Chondrocyte (in vitro differentiated cells): ENCODE data around the gene KCND3. TPM values are rescaled to one million over a fixed set of nuclear protein-coding genes. Genes with fewer than 3 reads are reported as not detected.
A peak's percentile ranks its signal among the peaks of the same experiment; 100 is the strongest.

Experiments used
- DNase-seq: peaks from one replicate; pipeline ENCODE4 v3.0.0; 2021; ENCODE audit warnings: mixed read lengths, low spot score
- H3K27ac Mint-ChIP-seq: one replicate; pipeline ENCODE4 v1.8.0; 2021; ENCODE audit warnings: mild to moderate bottlenecking, moderate library complexity, mixed read lengths; ENCODE audit not compliant: unreplicated experiment
- H3K27me3 Mint-ChIP-seq: 2 replicates; pipeline ENCODE4 v1.8.0; 2021; ENCODE audit warnings: low read depth, mixed read lengths
- H3K36me3 Mint-ChIP-seq: 2 replicates; pipeline ENCODE4 v1.8.0; 2021; ENCODE audit warnings: low read depth, mixed read lengths
- H3K4me1 Mint-ChIP-seq: 2 replicates; pipeline ENCODE4 v1.8.0; 2021; ENCODE audit warnings: low read depth, mild to moderate bottlenecking, mixed read lengths
- H3K4me3 Mint-ChIP-seq: one replicate; pipeline ENCODE4 v1.8.0; 2021; ENCODE audit warnings: mild to moderate bottlenecking, moderate library complexity, mixed read lengths; ENCODE audit not compliant: unreplicated experiment
- H3K9me3 Mint-ChIP-seq: 2 replicates; pipeline ENCODE4 v1.8.0; 2021; ENCODE audit warnings: low read depth, mixed read lengths
- total RNA-seq: library from RNA; stranded (reverse); gene quantifications from 3 replicates; pipeline ENCODE4 v1.2.1, GENCODE V29; 2021
- TF ChIP-seq, protein P1 (sequence below): fragments of 200-600 bp; sonication (generic); IDR thresholded peaks from 2 replicates; pipeline ENCODE4 v1.5.0; 2021; ENCODE audit warnings: antibody characterized with exemption, mild to moderate bottlenecking, moderate library complexity

Gene KCND3
- total RNA-seq, 1 donor from 2014 or later, result 0.99 TPM

DNA sequence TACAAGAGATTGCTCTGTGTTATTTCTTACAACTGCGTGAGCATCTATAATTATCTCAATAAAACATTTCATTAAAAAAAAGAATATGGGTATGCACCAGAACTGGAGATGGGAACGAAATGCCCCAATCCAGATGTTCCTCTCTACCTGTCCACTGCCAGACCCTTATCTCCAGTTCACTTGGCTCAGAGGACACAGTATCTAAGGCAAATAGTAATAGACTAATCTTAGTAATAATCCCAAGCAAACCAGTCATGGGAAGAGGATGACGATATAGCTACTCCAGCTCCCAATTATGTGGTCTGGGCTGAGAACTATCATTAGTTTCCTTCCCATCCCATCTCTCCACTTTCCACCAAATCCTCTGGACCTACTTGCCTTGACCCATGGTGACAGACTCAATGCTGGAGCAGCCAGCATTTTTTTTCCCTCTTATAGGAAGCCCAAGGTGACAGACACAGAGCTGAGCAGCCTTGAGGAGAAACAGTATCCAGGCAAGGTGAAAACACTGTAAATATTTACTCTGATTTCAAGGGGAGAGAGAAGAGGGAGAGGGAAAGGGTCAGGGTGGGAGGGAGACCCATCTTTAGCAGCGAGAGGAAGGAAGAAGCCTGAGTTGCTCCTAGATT, 205.1 kb downstream of the KCND3 start:
- no peak for DNase-seq
- no peak overlapping the region for H3K27ac Mint-ChIP-seq
- no peaks in the 10 kb centered on the region for H3K9me3 Mint-ChIP-seq
- H3K27me3 Mint-ChIP-seq, result peaks cover 2% of the 10 kb centered on the region
- no peaks in the 10 kb centered on the region for H3K36me3 Mint-ChIP-seq
- TF ChIP-seq, protein P1, sequence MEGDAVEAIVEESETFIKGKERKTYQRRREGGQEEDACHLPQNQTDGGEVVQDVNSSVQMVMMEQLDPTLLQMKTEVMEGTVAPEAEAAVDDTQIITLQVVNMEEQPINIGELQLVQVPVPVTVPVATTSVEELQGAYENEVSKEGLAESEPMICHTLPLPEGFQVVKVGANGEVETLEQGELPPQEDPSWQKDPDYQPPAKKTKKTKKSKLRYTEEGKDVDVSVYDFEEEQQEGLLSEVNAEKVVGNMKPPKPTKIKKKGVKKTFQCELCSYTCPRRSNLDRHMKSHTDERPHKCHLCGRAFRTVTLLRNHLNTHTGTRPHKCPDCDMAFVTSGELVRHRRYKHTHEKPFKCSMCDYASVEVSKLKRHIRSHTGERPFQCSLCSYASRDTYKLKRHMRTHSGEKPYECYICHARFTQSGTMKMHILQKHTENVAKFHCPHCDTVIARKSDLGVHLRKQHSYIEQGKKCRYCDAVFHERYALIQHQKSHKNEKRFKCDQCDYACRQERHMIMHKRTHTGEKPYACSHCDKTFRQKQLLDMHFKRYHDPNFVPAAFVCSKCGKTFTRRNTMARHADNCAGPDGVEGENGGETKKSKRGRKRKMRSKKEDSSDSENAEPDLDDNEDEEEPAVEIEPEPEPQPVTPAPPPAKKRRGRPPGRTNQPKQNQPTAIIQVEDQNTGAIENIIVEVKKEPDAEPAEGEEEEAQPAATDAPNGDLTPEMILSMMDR, result no peak
- H3K4me3 Mint-ChIP-seq, result no peak overlapping the region
- H3K4me1 Mint-ChIP-seq, result peaks cover 2% of the 10 kb centered on the region

DNA sequence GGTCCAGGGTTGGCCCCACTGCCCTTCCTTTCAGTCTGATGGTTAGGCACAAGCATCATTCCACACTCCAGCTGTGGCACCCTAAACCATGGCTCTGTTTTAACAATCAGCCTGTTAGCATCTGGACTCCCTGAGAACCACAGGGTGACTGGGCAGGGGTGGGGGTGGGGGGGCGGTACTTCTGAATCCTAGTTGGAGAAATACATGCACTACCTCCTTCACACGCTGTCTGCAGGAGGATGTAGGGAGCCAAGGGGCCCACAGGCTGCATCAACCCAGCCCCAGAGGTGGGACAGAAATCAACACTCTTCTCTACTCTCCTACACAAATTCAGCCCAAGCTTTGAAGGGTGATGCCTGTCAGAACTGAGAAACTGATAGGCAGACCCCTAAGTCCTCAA, 209.9 kb downstream of the KCND3 start:
- no peak overlapping the region for H3K4me3 Mint-ChIP-seq
- peaks cover 4% of the 10 kb centered on the region for H3K9me3 Mint-ChIP-seq
- peaks cover 35% of the 10 kb centered on the region for H3K4me1 Mint-ChIP-seq
- TF ChIP-seq, protein P1, result no peak
- no peak overlapping the region for H3K27ac Mint-ChIP-seq
- DNase-seq, result no peak
- H3K27me3 Mint-ChIP-seq, result no peaks in the 10 kb centered on the region
- no peaks in the 10 kb centered on the region for H3K36me3 Mint-ChIP-seq

DNA sequence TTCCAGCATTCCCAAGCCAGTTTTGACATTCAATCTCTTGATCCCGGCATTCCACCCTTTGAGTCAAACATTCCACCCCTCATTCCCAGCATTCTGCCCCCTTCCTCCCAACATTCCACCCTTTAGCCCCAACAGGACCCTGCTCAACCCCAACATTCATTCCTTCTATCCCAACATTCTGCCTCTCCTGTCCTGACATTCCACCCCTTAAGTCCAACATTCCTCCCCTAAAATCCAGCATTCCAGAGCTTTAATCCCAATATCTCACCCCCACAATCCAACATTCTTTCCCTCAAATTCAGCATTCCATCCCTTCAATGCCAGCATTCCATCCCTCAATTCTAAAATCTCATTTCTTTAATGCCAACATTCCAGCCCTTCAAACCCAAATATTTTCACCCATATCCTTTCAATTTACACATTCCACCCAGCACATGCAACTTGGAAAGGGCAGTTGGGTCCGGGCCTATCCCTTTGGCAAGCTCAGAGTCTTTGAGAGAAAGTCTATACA, 210.9 kb downstream of the KCND3 start:
- peak overlapping the region; percentile 38 for H3K27ac Mint-ChIP-seq
- peaks cover 35% of the 10 kb centered on the region for H3K4me1 Mint-ChIP-seq
- H3K9me3 Mint-ChIP-seq, result peaks cover 4% of the 10 kb centered on the region
- no peaks in the 10 kb centered on the region for H3K36me3 Mint-ChIP-seq
- TF ChIP-seq, protein P1, result no peak
- no peaks in the 10 kb centered on the region for H3K27me3 Mint-ChIP-seq
- H3K4me3 Mint-ChIP-seq, result peak overlapping the region; percentile 0
- no peak for DNase-seq

DNA sequence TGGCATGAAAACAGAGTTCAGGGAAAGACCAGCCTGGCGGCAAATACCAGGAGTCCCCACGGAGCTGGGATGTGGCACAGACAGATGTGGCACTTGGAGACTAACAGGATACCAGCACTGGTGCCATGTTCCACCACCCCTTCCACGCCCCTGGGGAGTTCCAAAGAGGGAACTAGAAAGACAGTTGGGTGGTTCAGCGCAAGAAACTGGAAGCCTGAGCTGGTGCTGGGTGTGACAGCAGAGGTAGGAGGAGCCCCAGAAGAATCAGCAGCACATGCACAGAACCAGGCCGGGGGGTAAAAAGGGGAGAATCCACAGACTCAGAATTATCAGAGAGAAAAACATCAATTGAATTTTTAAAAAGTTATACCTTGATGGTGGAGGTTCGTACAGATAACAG, 211.4 kb downstream of the KCND3 start:
- peaks cover 35% of the 10 kb centered on the region for H3K4me1 Mint-ChIP-seq
- DNase-seq, result no peak
- peaks cover 4% of the 10 kb centered on the region for H3K9me3 Mint-ChIP-seq
- H3K36me3 Mint-ChIP-seq, result no peaks in the 10 kb centered on the region
- no peaks in the 10 kb centered on the region for H3K27me3 Mint-ChIP-seq
- TF ChIP-seq, protein P1, result no peak
- no peak overlapping the region for H3K4me3 Mint-ChIP-seq
- H3K27ac Mint-ChIP-seq, result no peak overlapping the region

DNA sequence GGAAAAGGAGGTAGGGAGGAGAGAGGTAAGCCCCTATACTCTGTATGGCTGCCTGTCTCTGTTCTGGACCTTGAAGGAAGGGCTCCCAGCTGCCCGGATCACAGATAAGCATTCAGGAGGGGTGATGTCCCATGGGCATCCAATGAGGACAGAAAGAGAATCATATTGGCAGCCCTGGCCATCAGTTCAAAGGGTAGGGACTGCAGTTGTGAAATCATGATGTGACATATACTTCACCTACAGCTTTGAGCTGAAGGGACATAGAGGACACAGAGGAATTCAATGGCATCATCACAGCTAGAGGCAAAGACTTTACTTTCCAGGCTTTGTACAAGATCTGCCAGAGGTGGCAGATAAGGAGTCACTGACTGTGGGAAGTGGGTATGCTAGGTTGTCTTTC, 212.2 kb downstream of the KCND3 start:
- peaks cover 4% of the 10 kb centered on the region for H3K9me3 Mint-ChIP-seq
- no peaks in the 10 kb centered on the region for H3K36me3 Mint-ChIP-seq
- TF ChIP-seq, protein P1, result no peak
- no peak overlapping the region for H3K4me3 Mint-ChIP-seq
- DNase-seq, result no peak
- H3K27ac Mint-ChIP-seq, result peak overlapping the region; percentile 56
- peaks cover 35% of the 10 kb centered on the region for H3K4me1 Mint-ChIP-seq
- H3K27me3 Mint-ChIP-seq, result no peaks in the 10 kb centered on the region
